GM12892 (cell line): ENCODE data around the gene NQO1.

Source experiments
- POLR2A ChIP-seq: IDR thresholded peaks from 2 replicates; pipeline ENCODE4 v1.6.1; 2011; ENCODE audit warnings: low read depth, low read length, control low read depth
- TAF1 ChIP-seq: IDR thresholded peaks from 2 replicates; pipeline ENCODE4 v1.6.1; 2011; ENCODE audit warnings: low read depth, mild to moderate bottlenecking, control low read depth, low read length, borderline replicate concordance

GRCh38 chr16:69754469-69755310, 28.3 kb upstream of the NQO1 start, which contains the start of gene NOB1:
- TF ChIP-seq TAF1 (peak; percentile 93), POLR2A (peak; percentile 97)
